ENCODE results near the gene TCERG1L. TPM values are rescaled to one million over a fixed set of nuclear protein-coding genes. Genes with fewer than 3 reads are reported as not detected.

TCERG1L gene
- total and polyA plus RNA-seq, 11 donors, result 0.11 to 0.25 TPM; not detected in 9

DNA sequence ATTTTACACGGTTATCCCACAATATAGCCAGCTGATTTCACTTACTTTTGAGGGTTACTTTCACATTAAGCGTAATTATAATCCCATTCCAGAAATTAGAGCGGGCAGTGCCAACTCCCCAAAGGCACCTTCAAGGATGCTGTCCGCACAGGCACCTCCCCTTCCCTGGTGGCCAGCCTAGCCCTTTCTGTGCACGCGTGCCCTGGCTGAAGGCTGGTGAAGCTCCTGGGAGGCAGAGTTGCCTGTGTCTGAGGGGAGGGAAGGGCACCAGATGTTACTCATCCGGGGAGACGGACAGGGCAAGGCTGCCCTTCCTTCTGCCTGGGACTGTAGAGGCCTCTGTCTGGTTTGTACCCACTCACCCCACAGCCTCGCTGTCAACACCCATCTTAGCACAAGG is 198.4 kb downstream of the TCERG1L start:
- peaks cover 0 to 28% (median 0%) of the 10 kb centered on the region in 9 donors for H3K27me3 ChIP-seq
- intact Hi-C loops (cut with DNase I), result no loop called here
- WGBS, 4 donors, result 87 to 94% (median 90%) methylated on average over 9 of the region's 9 CpGs
- peaks cover 0 to 3% (median 0%) of the 10 kb centered on the region in 12 donors for H3K9me3 ChIP-seq
- ATAC-seq, result no peak
- TF ChIP-seq, protein P1, sequence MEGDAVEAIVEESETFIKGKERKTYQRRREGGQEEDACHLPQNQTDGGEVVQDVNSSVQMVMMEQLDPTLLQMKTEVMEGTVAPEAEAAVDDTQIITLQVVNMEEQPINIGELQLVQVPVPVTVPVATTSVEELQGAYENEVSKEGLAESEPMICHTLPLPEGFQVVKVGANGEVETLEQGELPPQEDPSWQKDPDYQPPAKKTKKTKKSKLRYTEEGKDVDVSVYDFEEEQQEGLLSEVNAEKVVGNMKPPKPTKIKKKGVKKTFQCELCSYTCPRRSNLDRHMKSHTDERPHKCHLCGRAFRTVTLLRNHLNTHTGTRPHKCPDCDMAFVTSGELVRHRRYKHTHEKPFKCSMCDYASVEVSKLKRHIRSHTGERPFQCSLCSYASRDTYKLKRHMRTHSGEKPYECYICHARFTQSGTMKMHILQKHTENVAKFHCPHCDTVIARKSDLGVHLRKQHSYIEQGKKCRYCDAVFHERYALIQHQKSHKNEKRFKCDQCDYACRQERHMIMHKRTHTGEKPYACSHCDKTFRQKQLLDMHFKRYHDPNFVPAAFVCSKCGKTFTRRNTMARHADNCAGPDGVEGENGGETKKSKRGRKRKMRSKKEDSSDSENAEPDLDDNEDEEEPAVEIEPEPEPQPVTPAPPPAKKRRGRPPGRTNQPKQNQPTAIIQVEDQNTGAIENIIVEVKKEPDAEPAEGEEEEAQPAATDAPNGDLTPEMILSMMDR (IDR thresholded peaks at IDR 0.05), result no peak
- no peak for TF ChIP-seq POLR2A (IDR thresholded peaks at IDR 0.05)
- H3K4me3 ChIP-seq, result no peak overlapping the region
- DNase-seq, result no peak
- no peaks in the 10 kb centered on the region for H3K36me3 ChIP-seq
- H3K4me1 ChIP-seq, result no peaks in the 10 kb centered on the region
- no peak overlapping the region for H3K27ac ChIP-seq

DNA sequence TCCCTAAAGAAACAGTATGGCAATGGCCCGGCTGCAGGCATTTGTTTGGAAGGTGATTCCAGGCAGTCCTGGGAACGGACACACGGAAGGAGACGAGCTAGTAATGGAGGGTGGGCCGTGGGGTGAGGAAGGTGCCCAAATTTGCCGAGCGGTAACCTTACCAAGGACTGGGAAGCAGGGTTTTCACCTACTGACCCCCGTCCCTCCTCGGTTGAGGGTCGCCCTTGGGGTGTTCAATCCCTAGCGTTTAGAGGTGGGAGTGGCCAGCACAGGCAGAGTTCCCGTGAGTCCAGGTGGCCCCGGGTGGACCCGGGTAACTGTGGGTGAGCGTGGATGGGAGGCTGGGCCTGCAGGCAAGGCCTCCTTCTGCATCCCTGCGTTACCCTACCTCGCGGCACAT is 198.8 kb downstream of the TCERG1L start:
- Histone ChIP-seq H3K9me3 (peaks cover 0 to 6% (median 0%) of the 10 kb centered on the region in 12 donors), H3K27ac (no peak overlapping the region), H3K4me3 (no peak overlapping the region), H3K4me1 (no peaks in the 10 kb centered on the region), H3K36me3 (no peaks in the 10 kb centered on the region), H3K27me3 (peaks cover 0 to 28% (median 0%) of the 10 kb centered on the region in 9 donors)
- ATAC-seq, result no peak
- TF ChIP-seq, protein P1 (IDR thresholded peaks at IDR 0.05), result no peak
- TF ChIP-seq POLR2A (IDR thresholded peaks at IDR 0.05), result no peak
- intact Hi-C loops (cut with DNase I), result no loop called here
- DNase-seq, result no peak
- WGBS, 4 donors, result 87 to 94% (median 92%) methylated on average over 18 of the region's 18 CpGs

- no peak for ATAC-seq
- H3K4me3 ChIP-seq, result no peak overlapping the region
- WGBS, 4 donors, result 50 to 61% (median 56%) methylated on average over 16 of the region's 16 CpGs
Observed at GRCh38 chr10:131111471-131112080, 199.9 kb downstream of the TCERG1L start.

DNA sequence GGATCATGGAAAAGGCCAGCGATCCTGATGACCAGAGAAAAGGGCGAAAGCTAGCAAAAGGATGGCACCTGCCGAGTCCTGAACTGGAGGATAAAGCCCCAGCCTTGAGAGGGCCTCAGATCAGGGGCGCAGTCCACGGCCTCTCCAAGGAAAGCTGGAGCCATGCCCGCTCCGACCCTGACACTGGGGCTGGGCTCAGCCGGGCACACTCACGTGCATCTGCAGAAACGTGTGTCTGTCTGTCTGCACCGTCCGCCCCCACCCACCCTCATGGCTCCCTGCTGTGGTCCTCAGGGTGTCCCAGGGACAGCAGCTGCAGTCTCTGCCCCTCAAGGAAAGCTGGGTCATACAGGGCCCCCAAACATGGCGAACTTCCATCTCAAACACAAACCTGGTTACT is 200.5 kb downstream of the TCERG1L start:
- H3K36me3 ChIP-seq, result no peaks in the 10 kb centered on the region
- peaks cover 0 to 31% (median 0%) of the 10 kb centered on the region in 9 donors for H3K27me3 ChIP-seq
- no peak overlapping the region for H3K4me3 ChIP-seq
- H3K27ac ChIP-seq, result no peak overlapping the region
- 72 to 85% (median 81%) methylated on average over 11 to 13 of the region's 13 CpGs for WGBS, 4 donors
- H3K4me1 ChIP-seq, result no peaks in the 10 kb centered on the region
- ATAC-seq (no peak), DNase-seq (no peak)
- TF ChIP-seq, protein P1 (IDR thresholded peaks at IDR 0.05), result no peak
- TF ChIP-seq POLR2A (IDR thresholded peaks at IDR 0.05), result no peak
- intact Hi-C loops (cut with DNase I), result no loop called here
- H3K9me3 ChIP-seq, result peaks cover 0 to 6% (median 0%) of the 10 kb centered on the region in 12 donors

More at GRCh38 chr10:131111471-131112080, 199.9 kb downstream of the TCERG1L start:
- Histone ChIP-seq H3K9me3 (peaks cover 0 to 6% (median 0%) of the 10 kb centered on the region in 12 donors), H3K4me1 (no peaks in the 10 kb centered on the region), H3K27ac (no peak overlapping the region), H3K27me3 (peaks cover 0 to 28% (median 0%) of the 10 kb centered on the region in 9 donors), H3K36me3 (no peaks in the 10 kb centered on the region)
- TF ChIP-seq, protein P1 (IDR thresholded peaks at IDR 0.05), result no peak
- no peak for TF ChIP-seq POLR2A (IDR thresholded peaks at IDR 0.05)
- intact Hi-C loops (cut with DNase I), result no loop called here
- no peak for DNase-seq
